Endothelial cell (in vitro differentiated cells): ENCODE measurements around the gene EDA. TPM values are rescaled to one million over a fixed set of nuclear protein-coding genes. Genes with fewer than 3 reads are reported as not detected.

Experiments used
- DNase-seq: peaks from one replicate; pipeline ENCODE4 v3.0.0; 2021; ENCODE audit warnings: low spot score
- H3K27ac Mint-ChIP-seq: one replicate; pipeline ENCODE4 v1.8.0; 2021; ENCODE audit warnings: mixed read lengths, inconsistent platforms; ENCODE audit not compliant: unreplicated experiment
- H3K27me3 Mint-ChIP-seq: one replicate; pipeline ENCODE4 v1.8.0; 2021; ENCODE audit warnings: mild to moderate bottlenecking, moderate library complexity, mixed read lengths, inconsistent platforms; ENCODE audit not compliant: unreplicated experiment
- H3K36me3 Mint-ChIP-seq: one replicate; pipeline ENCODE4 v1.8.0; 2021; ENCODE audit warnings: mild to moderate bottlenecking, low read depth, mixed read lengths, inconsistent platforms; ENCODE audit not compliant: unreplicated experiment
- H3K4me1 Mint-ChIP-seq: one replicate; pipeline ENCODE4 v1.8.0; 2021; ENCODE audit warnings: mild to moderate bottlenecking, mixed read lengths, inconsistent platforms; ENCODE audit not compliant: unreplicated experiment
- H3K4me3 Mint-ChIP-seq: one replicate; pipeline ENCODE4 v1.8.0; 2021; ENCODE audit warnings: mild to moderate bottlenecking, mixed read lengths, inconsistent platforms; ENCODE audit not compliant: unreplicated experiment
- H3K9me3 Mint-ChIP-seq: one replicate; pipeline ENCODE4 v1.8.0; 2021; ENCODE audit warnings: mixed read lengths, inconsistent platforms; ENCODE audit not compliant: unreplicated experiment
- total RNA-seq: library from RNA; stranded (reverse); fragmentation: NEBNext Ultra II Directional; extraction: Animal tissue kit (Norgen Biotek cat#: 25700); gene quantifications from one replicate; pipeline ENCODE4 v1.2.1, GENCODE V29; 2021; ENCODE audit not compliant: unreplicated experiment
- TF ChIP-seq, protein P1 (sequence below): fragments of 200-600 bp; sonication (generic); IDR thresholded peaks from one replicate; pipeline ENCODE4 v1.5.0; 2021; ENCODE audit warnings: antibody characterized with exemption; ENCODE audit not compliant: unreplicated experiment

The EDA gene
- total RNA-seq, 1 donor from 2014 or later: 2.3 TPM

DNA sequence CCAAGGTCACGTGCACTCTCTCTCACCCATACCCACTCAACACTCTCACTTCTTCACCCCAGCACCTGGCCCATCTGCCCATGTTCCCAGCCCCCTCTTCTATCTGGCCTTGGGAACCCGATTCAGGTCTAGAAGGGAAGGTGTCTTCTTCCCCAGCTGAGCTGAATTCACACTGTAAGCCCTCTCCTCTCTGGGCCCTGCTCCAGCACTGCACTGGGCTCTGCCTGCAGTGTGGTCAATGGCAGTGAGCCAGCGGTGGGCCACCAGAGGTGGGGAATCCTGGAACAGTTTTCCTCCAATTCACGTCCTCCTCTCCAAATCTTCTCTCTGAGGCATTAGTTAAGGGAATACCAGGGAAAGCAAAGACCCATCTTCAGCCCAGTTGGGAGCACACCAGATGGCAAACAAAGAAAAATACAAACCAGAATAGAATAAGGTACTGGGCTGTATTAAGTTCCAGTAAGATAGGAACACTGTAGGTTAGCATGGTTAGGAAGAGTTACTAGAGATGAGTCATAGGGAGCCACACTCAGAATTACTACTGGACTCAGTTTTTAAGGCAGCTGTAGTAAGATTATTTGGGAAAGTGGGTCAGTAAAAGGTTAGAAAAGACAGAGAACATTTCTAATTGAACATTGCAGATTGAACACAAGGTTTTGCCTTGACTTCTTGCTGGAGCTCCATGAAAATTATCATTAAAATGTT lies 428.8 kb downstream of the EDA start:
- H3K4me3 Mint-ChIP-seq: no peak overlapping the region
- no peak for DNase-seq
- no peaks in the 10 kb centered on the region for H3K4me1 Mint-ChIP-seq
- peaks cover 2% of the 10 kb centered on the region for H3K27me3 Mint-ChIP-seq
- TF ChIP-seq, protein P1, sequence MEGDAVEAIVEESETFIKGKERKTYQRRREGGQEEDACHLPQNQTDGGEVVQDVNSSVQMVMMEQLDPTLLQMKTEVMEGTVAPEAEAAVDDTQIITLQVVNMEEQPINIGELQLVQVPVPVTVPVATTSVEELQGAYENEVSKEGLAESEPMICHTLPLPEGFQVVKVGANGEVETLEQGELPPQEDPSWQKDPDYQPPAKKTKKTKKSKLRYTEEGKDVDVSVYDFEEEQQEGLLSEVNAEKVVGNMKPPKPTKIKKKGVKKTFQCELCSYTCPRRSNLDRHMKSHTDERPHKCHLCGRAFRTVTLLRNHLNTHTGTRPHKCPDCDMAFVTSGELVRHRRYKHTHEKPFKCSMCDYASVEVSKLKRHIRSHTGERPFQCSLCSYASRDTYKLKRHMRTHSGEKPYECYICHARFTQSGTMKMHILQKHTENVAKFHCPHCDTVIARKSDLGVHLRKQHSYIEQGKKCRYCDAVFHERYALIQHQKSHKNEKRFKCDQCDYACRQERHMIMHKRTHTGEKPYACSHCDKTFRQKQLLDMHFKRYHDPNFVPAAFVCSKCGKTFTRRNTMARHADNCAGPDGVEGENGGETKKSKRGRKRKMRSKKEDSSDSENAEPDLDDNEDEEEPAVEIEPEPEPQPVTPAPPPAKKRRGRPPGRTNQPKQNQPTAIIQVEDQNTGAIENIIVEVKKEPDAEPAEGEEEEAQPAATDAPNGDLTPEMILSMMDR: no peak
- no peaks in the 10 kb centered on the region for H3K36me3 Mint-ChIP-seq
- no peaks in the 10 kb centered on the region for H3K9me3 Mint-ChIP-seq
- no peak overlapping the region for H3K27ac Mint-ChIP-seq

DNA sequence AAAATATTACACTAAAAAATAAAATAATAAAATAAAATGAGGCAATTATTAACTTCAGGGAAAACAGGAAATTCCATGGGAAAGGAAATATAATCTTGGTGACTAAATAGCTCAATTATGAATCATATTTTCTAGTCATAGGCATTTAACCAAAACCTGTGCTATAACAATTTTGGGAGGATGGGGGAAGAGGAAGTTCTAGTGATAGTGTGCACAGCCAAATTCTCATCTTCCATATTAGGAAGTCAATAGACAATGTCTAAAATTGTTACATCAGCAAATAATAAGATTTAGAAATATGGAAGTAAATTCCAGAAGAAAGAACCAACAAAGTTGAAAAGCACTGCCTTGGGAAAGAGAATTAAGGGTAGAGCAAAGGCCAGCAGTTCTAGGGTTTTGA lies 431.1 kb downstream of the EDA start:
- DNase-seq: no peak
- Mint-ChIP-seq H3K9me3 (no peaks in the 10 kb centered on the region), H3K27me3 (peaks cover 2% of the 10 kb centered on the region), H3K27ac (no peak overlapping the region), H3K4me1 (no peaks in the 10 kb centered on the region), H3K4me3 (no peak overlapping the region), H3K36me3 (no peaks in the 10 kb centered on the region)
- TF ChIP-seq, protein P1: no peak

- Mint-ChIP-seq H3K36me3 (no peaks in the 10 kb centered on the region), H3K27ac (no peak overlapping the region), H3K4me1 (no peaks in the 10 kb centered on the region), H3K27me3 (peaks cover 2% of the 10 kb centered on the region), H3K4me3 (no peak overlapping the region), H3K9me3 (no peaks in the 10 kb centered on the region)
- DNase-seq: no peak
- TF ChIP-seq, protein P1: no peak
Measured at GRCh38 chrX:70049406-70049805, 433.5 kb downstream of the EDA start.

- Mint-ChIP-seq H3K9me3 (no peaks in the 10 kb centered on the region), H3K4me3 (no peak within 1 kb of the TSS), H3K27ac (no peak within 1 kb of the TSS), H3K36me3 (no peaks in the 10 kb centered on the region), H3K4me1 (no peaks in the 10 kb centered on the region), H3K27me3 (peaks cover 2% of the 10 kb centered on the region)
- TF ChIP-seq, protein P1: no peak
- no peak for DNase-seq
Measured at GRCh38 chrX:70049925-70050324, 434.0 kb downstream of the EDA start, which contains the start of gene AWAT2. AWAT2 (minus strand) TSS chrX:70049938; CDS start chrX:70049932, 6 bp downstream.

DNA sequence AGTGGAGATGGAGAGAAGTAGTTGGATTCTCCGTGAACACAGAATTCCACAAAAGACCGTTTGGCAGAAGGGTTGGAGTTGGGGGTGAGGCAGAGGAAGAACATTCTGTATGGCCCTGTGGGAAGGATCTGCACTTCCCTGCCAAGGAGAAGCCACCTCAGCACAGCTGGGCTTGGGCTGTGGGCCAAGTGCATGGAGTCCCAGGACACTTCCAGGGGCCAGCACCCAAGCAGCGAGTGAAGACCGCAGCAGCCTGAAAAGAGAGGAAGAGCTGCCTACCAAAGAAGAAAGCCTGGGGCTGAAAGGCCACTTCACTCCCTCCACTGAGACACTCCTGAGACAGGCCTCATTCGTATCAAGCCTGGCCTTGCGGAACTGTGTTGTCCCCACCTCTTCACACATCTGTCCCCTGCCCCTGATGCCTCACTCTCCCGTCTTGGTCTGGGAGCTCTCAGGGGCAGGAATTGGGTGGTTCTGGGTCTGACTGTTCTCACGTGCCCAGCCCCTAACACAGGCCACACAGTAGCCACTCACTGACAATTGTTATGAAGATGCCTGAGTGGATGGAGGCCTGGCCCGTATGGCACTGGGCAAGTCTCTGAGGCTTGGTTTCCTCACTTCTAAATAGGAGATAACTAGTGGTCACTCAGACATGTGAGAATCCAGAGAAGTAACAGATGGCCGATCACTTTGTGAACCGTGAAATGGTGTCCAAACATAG lies 437.1 kb downstream of the EDA start:
- Mint-ChIP-seq H3K9me3 (no peaks in the 10 kb centered on the region), H3K36me3 (no peaks in the 10 kb centered on the region), H3K27ac (no peak overlapping the region), H3K27me3 (no peaks in the 10 kb centered on the region), H3K4me3 (no peak overlapping the region), H3K4me1 (no peaks in the 10 kb centered on the region)
- TF ChIP-seq, protein P1: no peak
- DNase-seq: no peak
